Breast epithelium (tissue), 4 donors: ENCODE measurements around the gene PCSK1. TPM values are rescaled to one million over a fixed set of nuclear protein-coding genes. Genes with fewer than 3 reads are reported as not detected.

Source experiments
- DNase-seq, 2 donors: peaks; one replicate each; pipeline ENCODE4 v3.0.0-alpha.2; 2019; ENCODE audit warnings: low spot score in 2 of 2
- H3K27ac ChIP-seq, 2 donors: fragments of 200-600 bp; sonication (generic) in 1 of 2; one replicate each; pipeline ENCODE4 v1.5.1; 2016 to 2019; ENCODE audit warnings: mild to moderate bottlenecking in 1 of 2
- H3K27me3 ChIP-seq, 2 donors: fragments of 200-600 bp; sonication (generic) in 1 of 2; one replicate each; pipeline versions ENCODE4 v1.5.1 to v1.6.0; 2017 to 2019; ENCODE audit warnings: control low read depth in 1 of 2, mild to moderate bottlenecking in 1 of 2
- H3K36me3 ChIP-seq: fragments of 200-600 bp; one replicate; pipeline ENCODE4 v1.5.1; 2019
- H3K4me1 ChIP-seq, 2 donors: fragments of 200-600 bp; sonication (generic); one replicate each; pipeline ENCODE4 v1.5.1; 2016 to 2019; ENCODE audit warnings: control low read depth in 1 of 2
- H3K4me3 ChIP-seq, 3 donors: fragments of 200-600 bp; sonication (generic); 1 replicate in 2 of 3; 2 replicates in 1 of 3; pipeline ENCODE4 v1.5.1; 2016 to 2019; ENCODE audit warnings: mild to moderate bottlenecking in 3 of 3, moderate library complexity in 2 of 3
- H3K9me3 ChIP-seq, 2 donors: fragments of 200-600 bp; sonication (generic) in 1 of 2; one replicate each; pipeline ENCODE4 v1.5.1; 2016 to 2019; ENCODE audit warnings: control low read depth in 1 of 2
- CTCF ChIP-seq, 3 donors: fragments of 450-650 bp; IDR thresholded peaks; one replicate each; pipeline ENCODE4 v1.5.1; 2016 to 2017; ENCODE audit warnings: antibody characterized with exemption in 3 of 3, mild to moderate bottlenecking in 3 of 3, moderate library complexity in 3 of 3
- POLR2A ChIP-seq: fragments of 450-650 bp; IDR thresholded peaks from one replicate; pipeline ENCODE4 v1.6.1; 2016; ENCODE audit warnings: antibody characterized with exemption, mild to moderate bottlenecking, moderate library complexity
- POLR2AphosphoS5 ChIP-seq, 3 donors: sonication (generic); formaldehyde crosslinking; IDR thresholded peaks; one replicate each; pipeline ENCODE4 v1.6.1; 2017; ENCODE audit warnings: antibody characterized with exemption in 3 of 3
- intact Hi-C: fragments of 100-400 bp; cut with DNase I; formaldehyde crosslinking; loops from one replicate; pipeline ENCODE4 v1.15.1; 2023; ENCODE audit warnings: low total_unique reads
- total RNA-seq, 3 donors: library from RNA; depleted of rRNA; stranded (reverse); fragments of >200 nt; gene quantifications; one replicate each; pipeline ENCODE4 v1.1.0, GENCODE V29; 2016

Gene PCSK1
- total RNA-seq, 3 donors from 2014 or later, result 0.59 to 5.6 (median 2.4) TPM

- TF ChIP-seq CTCF (IDR thresholded peaks at IDR 0.05) (no peak), POLR2A (no peak), POLR2AphosphoS5 (IDR thresholded peaks at IDR 0.05) (no peak)
These were observed 26.5 kb upstream of the PCSK1 start for GRCh38 chr5:96459313-96460121.

GRCh38 chr5:96458176-96458575 is 25.1 kb upstream of the PCSK1 start:
- intact Hi-C loops, result no loop called here
- H3K27ac ChIP-seq, result no peak overlapping the region
- TF ChIP-seq POLR2A (no peak), POLR2AphosphoS5 (IDR thresholded peaks at IDR 0.05) (no peak), CTCF (IDR thresholded peaks at IDR 0.05) (no peak)

More at GRCh38 chr5:96459313-96460121, 26.5 kb upstream of the PCSK1 start:
- Histone ChIP-seq H3K4me3 (no peak overlapping the region), H3K27ac (no peak overlapping the region), H3K9me3 (no peaks in the 10 kb centered on the region), H3K27me3 (no peaks in the 10 kb centered on the region), H3K36me3 (no peaks in the 10 kb centered on the region), H3K4me1 (no peaks in the 10 kb centered on the region)
- no peak for DNase-seq
- intact Hi-C loops, result no loop called here

GRCh38 chr5:96455789-96456188 is 22.7 kb upstream of the PCSK1 start:
- Histone ChIP-seq H3K27ac (no peak overlapping the region), H3K36me3 (no peaks in the 10 kb centered on the region), H3K4me3 (no peak overlapping the region), H3K27me3 (no peaks in the 10 kb centered on the region), H3K9me3 (no peaks in the 10 kb centered on the region), H3K4me1 (no peaks in the 10 kb centered on the region)
- TF ChIP-seq CTCF (IDR thresholded peaks at IDR 0.05) (no peak), POLR2AphosphoS5 (IDR thresholded peaks at IDR 0.05) (no peak)
- intact Hi-C loops, result no loop called here
- no peak for DNase-seq

More at GRCh38 chr5:96458176-96458575, 25.1 kb upstream of the PCSK1 start:
- Histone ChIP-seq H3K4me1 (no peaks in the 10 kb centered on the region), H3K27me3 (no peaks in the 10 kb centered on the region), H3K4me3 (no peak overlapping the region), H3K9me3 (no peaks in the 10 kb centered on the region), H3K36me3 (no peaks in the 10 kb centered on the region)
- DNase-seq, result no peak

- TF ChIP-seq POLR2A (no peak), POLR2AphosphoS5 (IDR thresholded peaks at IDR 0.05) (no peak), CTCF (IDR thresholded peaks at IDR 0.05) (no peak)
- Histone ChIP-seq H3K4me1 (no peaks in the 10 kb centered on the region), H3K36me3 (no peaks in the 10 kb centered on the region), H3K9me3 (no peaks in the 10 kb centered on the region), H3K27ac (no peak overlapping the region), H3K4me3 (no peak overlapping the region), H3K27me3 (no peaks in the 10 kb centered on the region)
- intact Hi-C loops, result no loop called here
- DNase-seq, result no peak
These were observed 20.3 kb upstream of the PCSK1 start for GRCh38 chr5:96453394-96453793.

GRCh38 chr5:96447949-96448348 is 14.9 kb upstream of the PCSK1 start:
- H3K27me3 ChIP-seq, result no peaks in the 10 kb centered on the region
- H3K27ac ChIP-seq, result no peak overlapping the region
- no peaks in the 10 kb centered on the region for H3K9me3 ChIP-seq
- no peak for DNase-seq
- no peak overlapping the region for H3K4me3 ChIP-seq
- intact Hi-C loops, result no loop called here
- no peak for TF ChIP-seq POLR2A
- no peak for TF ChIP-seq POLR2AphosphoS5 (IDR thresholded peaks at IDR 0.05)
- TF ChIP-seq CTCF (IDR thresholded peaks at IDR 0.05), result no peak
- no peaks in the 10 kb centered on the region for H3K36me3 ChIP-seq
- no peaks in the 10 kb centered on the region for H3K4me1 ChIP-seq
